Measurements from ENCODE around the gene MEGF8.

MEGF8 gene

GRCh38 chr19:42283188-42284065 is 42.0 kb upstream of the MEGF8 start:
- FAIRE-seq = no peak
- no peak for TF ChIP-seq CTCF (IDR thresholded peaks at IDR 0.05; ENCODE audit: insufficient read depth, missing control alignments)
- DNase-seq (ENCODE audit: insufficient read length, low spot score) = peak; percentile 91

GRCh38 chr19:42284066-42284501 is 41.4 kb upstream of the MEGF8 start:
- peak; percentile 84 for DNase-seq (ENCODE audit: insufficient read length, low spot score)
- no peak for FAIRE-seq
- no peak for TF ChIP-seq CTCF (IDR thresholded peaks at IDR 0.05; ENCODE audit: insufficient read depth, missing control alignments)

GRCh38 chr19:42284591-42285341 is 40.7 kb upstream of the MEGF8 start:
- TF ChIP-seq CTCF (IDR thresholded peaks at IDR 0.05; ENCODE audit: insufficient read depth, missing control alignments) = no peak
- DNase-seq (ENCODE audit: insufficient read length, low spot score) = no peak
- FAIRE-seq = no peak

GRCh38 chr19:42285541-42285941 is 39.9 kb upstream of the MEGF8 start:
- DNase-seq (ENCODE audit: insufficient read length, low spot score) = no peak
- TF ChIP-seq CTCF (IDR thresholded peaks at IDR 0.05; ENCODE audit: insufficient read depth, missing control alignments) = no peak
- no peak for FAIRE-seq

GRCh38 chr19:42285988-42286348 is 39.5 kb upstream of the MEGF8 start:
- no peak for TF ChIP-seq CTCF (IDR thresholded peaks at IDR 0.05; ENCODE audit: insufficient read depth, missing control alignments)
- no peak for FAIRE-seq

GRCh38 chr19:42286349-42287016 is 39.0 kb upstream of the MEGF8 start:
- DNase-seq (ENCODE audit: insufficient read length, low spot score) = no peak
- no peak for TF ChIP-seq CTCF (IDR thresholded peaks at IDR 0.05; ENCODE audit: insufficient read depth, missing control alignments)
- no peak for FAIRE-seq

More at GRCh38 chr19:42285988-42286348, 39.5 kb upstream of the MEGF8 start:
- no peak for DNase-seq (ENCODE audit: insufficient read length, low spot score)

Data from D721Med (cell line).